ENCODE results near the gene TLE2.

GRCh38 chr19:3012621-3013262 is 16.3 kb downstream of the TLE2 start:
- TF ChIP-seq POLR2A (IDR thresholded peaks at IDR 0.05) (no peak), CTCF (IDR thresholded peaks at IDR 0.05) (no peak)

Measured in testis (tissue), 2 donors.